ENCODE measurements around the gene OXCT1. TPM values are rescaled to one million over a fixed set of nuclear protein-coding genes. Genes with fewer than 3 reads are reported as not detected.

Gene OXCT1
- total and polyA plus RNA-seq, 2 of the 8 experiments (the other 6 are each of a cell fraction or from before 2014, with no cell fraction given) = 10.1 to 28.2 TPM

DNA sequence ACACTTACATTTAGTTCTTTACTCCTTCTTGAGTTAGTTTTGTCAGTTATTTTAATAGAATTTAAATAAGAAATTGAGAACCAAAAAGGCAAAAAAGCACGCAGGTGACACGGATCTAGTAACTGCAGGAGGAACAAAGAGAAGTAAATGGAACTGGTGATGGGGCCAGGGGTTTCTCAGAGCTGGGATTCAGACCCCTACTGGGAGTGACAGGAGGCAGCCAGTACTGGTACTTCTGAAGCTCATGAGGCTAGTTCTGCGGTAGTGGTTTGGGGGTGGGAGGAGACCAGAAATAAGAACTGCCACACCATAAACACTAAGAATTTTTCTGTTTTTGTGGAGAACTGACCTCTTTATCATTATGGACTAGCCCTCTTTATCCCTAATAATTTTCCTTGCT is 48.2 kb downstream of the OXCT1 start:
- no peak overlapping the region for H3K56ac ChIP-seq (replicated peaks; ENCODE audit: insufficient read length, low read depth, low read length)
- no peak overlapping the region for H4K8ac ChIP-seq (ENCODE audit: extremely low read depth, insufficient read depth, low read length)
- H3K18ac ChIP-seq (ENCODE audit: extremely low read depth, low read length) = no peak overlapping the region
- no peak for TF ChIP-seq RXRA (IDR thresholded peaks at IDR 0.05; ENCODE audit: insufficient read depth, low read depth, low read length)
- TF ChIP-seq BRCA1 (IDR thresholded peaks at IDR 0.05; ENCODE audit: low read depth, low read length) = no peak
- TF ChIP-seq BACH1 (IDR thresholded peaks at IDR 0.05; ENCODE audit: low read length) = no peak
- H3K9me3 ChIP-seq (ENCODE audit: insufficient read depth in 2 of 2, low read depth in 1 of 2, low read length in 1 of 2) = no peaks in the 10 kb centered on the region
- H2BK12ac ChIP-seq (ENCODE audit: low read depth, low read length) = no peak overlapping the region
- no peaks in the 10 kb centered on the region for H3K36me3 ChIP-seq (ENCODE audit: control insufficient read depth in 2 of 4, insufficient read depth in 4 of 4, low read length in 3 of 4)
- H4K20me1 ChIP-seq (replicated peaks in 1 of 2; ENCODE audit: control insufficient read depth in 1 of 2, insufficient read depth in 2 of 2, low read length in 2 of 2) = peaks cover 0 to 2% of the 10 kb centered on the region in 2 experiments
- no peak overlapping the region for H4K5ac ChIP-seq (ENCODE audit: insufficient read length, low read depth, low read length)
- H3K79me2 ChIP-seq (ENCODE audit: control insufficient read depth in 1 of 2, insufficient read depth in 2 of 2, low read length in 2 of 2) = no peaks in the 10 kb centered on the region
- H2BK20ac ChIP-seq (ENCODE audit: low read length) = no peak overlapping the region
- H3K4ac ChIP-seq (replicated peaks; ENCODE audit: insufficient read length, low read depth, low read length) = no peak overlapping the region
- H2BK15ac ChIP-seq (ENCODE audit: low read length) = no peak overlapping the region
- H3K4me1 ChIP-seq (replicated peaks in 1 of 4; ENCODE audit: control insufficient read depth in 3 of 4, insufficient read depth in 4 of 4, low read length in 3 of 4) = no peaks in the 10 kb centered on the region
- H3K27me3 ChIP-seq (replicated peaks in 1 of 4; ENCODE audit: control insufficient read depth in 3 of 4, extremely low read depth in 1 of 4, insufficient read depth in 3 of 4, low read length in 3 of 4) = no peaks in the 10 kb centered on the region
- no peak overlapping the region for H3K27ac ChIP-seq (ENCODE audit: low read depth, low read length)
- no peak overlapping the region for H4K91ac ChIP-seq (replicated peaks; ENCODE audit: insufficient read length, low read length)
- no peak overlapping the region for H3K23ac ChIP-seq (ENCODE audit: insufficient read length)
- H3K4me2 ChIP-seq (ENCODE audit: insufficient read depth in 1 of 2, low read depth in 2 of 2, low read length in 2 of 2) = no peak overlapping the region
- DNase-seq (ENCODE audit: low read depth in 1 of 2, low spot score in 2 of 2) = no peak
- H2AK5ac ChIP-seq (ENCODE audit: low read depth, low read length) = no peak overlapping the region
- FAIRE-seq = no peak
- no peak overlapping the region for H3K14ac ChIP-seq (ENCODE audit: insufficient read length)
- no peaks in the 10 kb centered on the region for H3K23me2 ChIP-seq (ENCODE audit: low read depth, low read length)
- 77% methylated on average over 3 of the region's 3 CpGs; no CpG with 5 or more reads in 1 of the 2 experiments for WGBS, 2 experiments (ENCODE audit: extremely low coverage in 1 of 2, insufficient coverage in 1 of 2, insufficient read length in 1 of 2, insufficient replicate concordance in 2 of 2, low coverage in 1 of 2, low lambda C conversion rate in 2 of 2, missing lambda C conversion rate in 1 of 2)
- no peak overlapping the region for H2BK5ac ChIP-seq (ENCODE audit: low read depth, low read length)
- CTCF ChIA-PET (ENCODE audit: partially characterized antibody) = interaction anchor here (0.5 to 1.3 kb wide), 5 partner anchors 10 to 184 kb away, joined by 3 read pairs; no protein-coding TSS in a partner anchor
- H3K79me1 ChIP-seq (ENCODE audit: low read depth, low read length) = no peaks in the 10 kb centered on the region
- H2BK120ac ChIP-seq (replicated peaks; ENCODE audit: low read depth, low read length) = no peak overlapping the region
- no peak overlapping the region for H3K9ac ChIP-seq (replicated peaks in 1 of 4; ENCODE audit: extremely low read depth in 1 of 4, low read depth in 3 of 4, low read length in 3 of 4)
- no peak overlapping the region for H2AFZ ChIP-seq (ENCODE audit: low read length)
- no peak overlapping the region for H3K4me3 ChIP-seq (ENCODE audit: extremely low read depth in 1 of 4, insufficient read depth in 2 of 4, low read depth in 3 of 4, low read length in 4 of 4)
- POLR2A ChIA-PET (ENCODE audit: partially characterized antibody) = no interaction called here

Data from H1 (cell line).